ENCODE data around the gene DIP2C. TPM values are rescaled to one million over a fixed set of nuclear protein-coding genes. Genes with fewer than 3 reads are reported as not detected.

The DIP2C gene
- total and polyA plus RNA-seq, 2 donors from 2014 or later = 6.2 to 22.6 TPM

GRCh38 chr10:416091-416515 lies 273.4 kb downstream of the DIP2C start:
- DNase-seq (no peak), FAIRE-seq (no peak)
- Histone ChIP-seq H3K27ac (ENCODE audit: low read depth in 2 of 2, low read length in 2 of 2) (no peak overlapping the region), H3K4me1 (ENCODE audit: control insufficient read depth in 2 of 3, insufficient read depth in 2 of 3, low read depth in 1 of 3, low read length in 3 of 3) (peaks cover 0 to 9% (median 2%) of the 10 kb centered on the region in 3 donors), H3K27me3 (ENCODE audit: control insufficient read depth, insufficient read depth, low read length) (no peaks in the 10 kb centered on the region), H3K9ac (ENCODE audit: low read length in 3 of 3) (no peak overlapping the region), H3K9me3 (ENCODE audit: control insufficient read depth in 2 of 3, insufficient read depth in 1 of 3, low read length in 3 of 3) (no peaks in the 10 kb centered on the region), H3K4me3 (ENCODE audit: low read length in 3 of 3) (no peak overlapping the region), H3K36me3 (ENCODE audit: control insufficient read depth in 2 of 3, insufficient read depth in 3 of 3, low read length in 3 of 3) (peaks cover 2 to 32% (median 12%) of the 10 kb centered on the region in 3 donors)
- intact Hi-C loops (cut with DNase I) = no loop called here
- no peak for TF ChIP-seq CTCF (IDR thresholded peaks at IDR 0.05; ENCODE audit: borderline replicate concordance, extremely low read depth, insufficient read depth)

- intact Hi-C loops (cut with DNase I) = no loop called here
- no peaks in the 10 kb centered on the region for H3K9me3 ChIP-seq (ENCODE audit: control insufficient read depth in 2 of 3, insufficient read depth in 1 of 3, low read length in 3 of 3)
- no peak for FAIRE-seq
- TF ChIP-seq CTCF (IDR thresholded peaks at IDR 0.05; ENCODE audit: borderline replicate concordance, extremely low read depth, insufficient read depth) = no peak
- H3K4me1 ChIP-seq (ENCODE audit: control insufficient read depth in 2 of 3, insufficient read depth in 2 of 3, low read depth in 1 of 3, low read length in 3 of 3) = peaks cover 0 to 9% (median 2%) of the 10 kb centered on the region in 3 donors
- peak in 1 of 5 donors; percentile 21 for DNase-seq
- no peak overlapping the region for H3K4me3 ChIP-seq (ENCODE audit: low read length in 3 of 3)
- peaks cover 2 to 22% (median 10%) of the 10 kb centered on the region in 3 donors for H3K36me3 ChIP-seq (ENCODE audit: control insufficient read depth in 2 of 3, insufficient read depth in 3 of 3, low read length in 3 of 3)
- H3K9ac ChIP-seq (ENCODE audit: low read length in 3 of 3) = no peak overlapping the region
- H3K27me3 ChIP-seq (ENCODE audit: control insufficient read depth, insufficient read depth, low read length) = no peaks in the 10 kb centered on the region
- no peak overlapping the region for H3K27ac ChIP-seq (ENCODE audit: low read depth in 2 of 2, low read length in 2 of 2)
Observed at GRCh38 chr10:413662-414071, 275.8 kb downstream of the DIP2C start.

- H3K9me3 ChIP-seq (ENCODE audit: control insufficient read depth in 2 of 3, insufficient read depth in 1 of 3, low read length in 3 of 3) = no peaks in the 10 kb centered on the region
- FAIRE-seq (no peak), DNase-seq (peak in 3 of 5 donors; percentile 20 to 42 (median 21))
- peaks cover 0 to 31% (median 7%) of the 10 kb centered on the region in 3 donors for H3K36me3 ChIP-seq (ENCODE audit: control insufficient read depth in 2 of 3, insufficient read depth in 3 of 3, low read length in 3 of 3)
- H3K27ac ChIP-seq (ENCODE audit: low read depth in 2 of 2, low read length in 2 of 2) = no peak overlapping the region
- no peak overlapping the region for H3K9ac ChIP-seq (ENCODE audit: low read length in 3 of 3)
- no peaks in the 10 kb centered on the region for H3K27me3 ChIP-seq (ENCODE audit: control insufficient read depth, insufficient read depth, low read length)
- no peak overlapping the region for H3K4me3 ChIP-seq (ENCODE audit: low read length in 3 of 3)
- peaks cover 0 to 9% (median 2%) of the 10 kb centered on the region in 3 donors for H3K4me1 ChIP-seq (ENCODE audit: control insufficient read depth in 2 of 3, insufficient read depth in 2 of 3, low read depth in 1 of 3, low read length in 3 of 3)
- intact Hi-C loops (cut with DNase I) = no loop called here
- no peak for TF ChIP-seq CTCF (IDR thresholded peaks at IDR 0.05; ENCODE audit: borderline replicate concordance, extremely low read depth, insufficient read depth)
Observed at GRCh38 chr10:412109-412508, 277.4 kb downstream of the DIP2C start.

- Histone ChIP-seq H3K9me3 (ENCODE audit: control insufficient read depth in 2 of 3, insufficient read depth in 1 of 3, low read length in 3 of 3) (no peaks in the 10 kb centered on the region), H3K4me3 (ENCODE audit: low read length in 3 of 3) (no peak overlapping the region), H3K27ac (ENCODE audit: low read depth in 2 of 2, low read length in 2 of 2) (no peak overlapping the region), H3K36me3 (ENCODE audit: control insufficient read depth in 2 of 3, insufficient read depth in 3 of 3, low read length in 3 of 3) (peaks cover 0 to 33% (median 7%) of the 10 kb centered on the region in 3 donors), H3K4me1 (ENCODE audit: control insufficient read depth in 2 of 3, insufficient read depth in 2 of 3, low read depth in 1 of 3, low read length in 3 of 3) (peaks cover 0 to 9% (median 2%) of the 10 kb centered on the region in 3 donors), H3K27me3 (ENCODE audit: control insufficient read depth, insufficient read depth, low read length) (no peaks in the 10 kb centered on the region), H3K9ac (ENCODE audit: low read length in 3 of 3) (no peak overlapping the region)
- intact Hi-C loops (cut with DNase I) = no loop called here
- FAIRE-seq (no peak), DNase-seq (no peak)
- TF ChIP-seq CTCF (IDR thresholded peaks at IDR 0.05; ENCODE audit: borderline replicate concordance, extremely low read depth, insufficient read depth) = no peak
Observed at GRCh38 chr10:411603-412002, 277.9 kb downstream of the DIP2C start.

Data from kidney (tissue), 14 donors.